ENCODE data around the gene HOXB3. TPM values are rescaled to one million over a fixed set of nuclear protein-coding genes. Genes with fewer than 3 reads are reported as not detected.

HOXB3 gene
- total RNA-seq, 4 donors from 2014 or later = 10.6 to 30.0 (median 18.0) TPM

DNA sequence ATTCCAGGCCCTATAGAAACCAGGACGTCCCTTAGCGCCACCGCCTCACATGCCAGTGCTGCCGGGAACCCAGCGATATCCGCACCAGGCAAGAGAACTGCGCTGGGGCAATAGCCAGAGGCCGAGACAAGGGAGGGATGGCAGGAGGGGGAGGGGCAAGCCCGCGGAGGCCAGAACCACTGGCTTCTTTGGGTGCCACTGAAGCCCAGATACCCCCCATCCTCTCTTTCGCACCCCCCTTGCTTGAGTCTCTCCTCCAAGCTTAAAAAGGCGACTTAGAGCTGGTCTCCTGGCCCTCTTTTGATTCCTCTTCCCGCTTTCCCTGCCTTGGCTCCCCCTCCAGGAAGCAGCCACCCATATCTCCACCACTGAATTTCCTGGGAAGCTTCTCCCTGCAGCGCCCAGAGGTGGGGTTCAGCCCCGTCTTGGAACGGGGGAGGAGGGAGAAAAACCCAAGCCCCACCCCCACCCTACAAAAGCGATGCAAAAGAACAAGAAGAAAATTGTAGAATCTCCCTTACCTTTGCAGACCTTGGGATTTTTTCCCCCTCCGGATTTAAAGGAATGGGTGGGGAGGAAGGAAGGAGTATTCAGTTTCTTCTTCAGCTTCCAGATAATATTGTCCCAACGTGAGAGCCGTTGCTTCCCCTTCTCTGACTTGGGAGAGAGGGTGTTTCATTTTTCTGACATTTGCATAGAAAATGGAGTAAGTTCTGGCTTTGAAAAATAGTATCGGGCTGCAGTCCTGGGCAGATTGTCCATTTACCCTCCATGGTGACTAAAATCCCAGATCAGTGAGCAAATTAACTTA lies 14.1 kb upstream of the HOXB3 start:
- H3K36me3 ChIP-seq = no peaks in the 10 kb centered on the region
- peaks cover 0 to 82% of the 10 kb centered on the region in 2 donors for H3K27me3 ChIP-seq
- DNase-seq = no peak
- H3K27ac ChIP-seq = peak overlapping the region; percentile 3 to 65
- peak overlapping the region; percentile 17 to 21 for H3K4me3 ChIP-seq
- peak in 1 of 2 donors; percentile 3 for TF ChIP-seq POLR2A (IDR thresholded peaks at IDR 0.05)
- TF ChIP-seq, protein P1, sequence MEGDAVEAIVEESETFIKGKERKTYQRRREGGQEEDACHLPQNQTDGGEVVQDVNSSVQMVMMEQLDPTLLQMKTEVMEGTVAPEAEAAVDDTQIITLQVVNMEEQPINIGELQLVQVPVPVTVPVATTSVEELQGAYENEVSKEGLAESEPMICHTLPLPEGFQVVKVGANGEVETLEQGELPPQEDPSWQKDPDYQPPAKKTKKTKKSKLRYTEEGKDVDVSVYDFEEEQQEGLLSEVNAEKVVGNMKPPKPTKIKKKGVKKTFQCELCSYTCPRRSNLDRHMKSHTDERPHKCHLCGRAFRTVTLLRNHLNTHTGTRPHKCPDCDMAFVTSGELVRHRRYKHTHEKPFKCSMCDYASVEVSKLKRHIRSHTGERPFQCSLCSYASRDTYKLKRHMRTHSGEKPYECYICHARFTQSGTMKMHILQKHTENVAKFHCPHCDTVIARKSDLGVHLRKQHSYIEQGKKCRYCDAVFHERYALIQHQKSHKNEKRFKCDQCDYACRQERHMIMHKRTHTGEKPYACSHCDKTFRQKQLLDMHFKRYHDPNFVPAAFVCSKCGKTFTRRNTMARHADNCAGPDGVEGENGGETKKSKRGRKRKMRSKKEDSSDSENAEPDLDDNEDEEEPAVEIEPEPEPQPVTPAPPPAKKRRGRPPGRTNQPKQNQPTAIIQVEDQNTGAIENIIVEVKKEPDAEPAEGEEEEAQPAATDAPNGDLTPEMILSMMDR (IDR thresholded peaks at IDR 0.05) = no peak
- intact Hi-C loops (cut with DNase I; ENCODE audit: low total_unique reads) = no loop called here
- H3K4me1 ChIP-seq = no peaks in the 10 kb centered on the region
- H3K9me3 ChIP-seq = no peaks in the 10 kb centered on the region

DNA sequence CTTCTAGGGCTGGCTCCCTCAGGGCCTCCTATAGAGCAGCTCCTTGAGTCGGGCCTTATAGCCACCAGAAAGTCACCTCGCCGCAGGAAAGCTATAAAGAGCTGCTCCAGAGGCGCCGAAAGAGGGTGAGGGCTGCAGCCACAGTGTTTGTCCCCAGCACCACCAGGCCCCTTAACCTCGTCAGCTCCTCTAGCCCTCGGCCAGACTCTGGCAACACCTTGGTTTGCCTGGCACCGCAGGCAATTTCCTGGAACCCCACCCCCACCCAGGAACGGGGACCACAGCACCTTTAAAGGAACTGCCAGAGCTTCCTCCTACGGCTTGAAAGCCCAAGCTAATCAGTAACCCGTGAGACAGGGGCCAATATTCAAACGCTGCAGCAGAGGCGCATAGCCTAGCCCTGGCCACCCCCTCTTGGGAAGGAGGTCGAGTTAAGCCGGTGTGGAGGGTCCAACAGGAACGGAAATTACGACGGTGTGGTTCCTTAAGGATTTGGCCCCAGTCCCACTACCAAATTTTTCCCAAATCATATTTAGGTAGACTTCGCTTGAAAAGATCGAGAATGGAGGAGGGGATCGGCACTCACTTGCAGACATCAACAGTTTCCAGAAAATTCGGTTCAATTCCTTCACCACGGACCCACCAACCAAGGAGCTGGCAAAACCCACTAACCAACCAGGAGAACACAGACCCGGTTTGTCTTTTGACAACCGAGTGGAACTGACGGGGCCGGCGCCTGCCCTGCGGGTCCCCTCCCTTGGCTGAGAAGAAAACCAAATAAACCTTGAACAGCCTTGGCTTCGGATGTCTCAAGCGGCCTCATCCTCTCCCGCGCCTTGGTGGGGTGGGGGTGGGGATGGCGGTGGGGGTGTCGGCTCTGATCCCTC lies 11.7 kb upstream of the HOXB3 start:
- Histone ChIP-seq H3K36me3 (no peaks in the 10 kb centered on the region), H3K27me3 (peaks cover 9 to 78% of the 10 kb centered on the region in 2 donors), H3K9me3 (no peaks in the 10 kb centered on the region), H3K27ac (no peak overlapping the region), H3K4me3 (no peak overlapping the region), H3K4me1 (peaks cover 0 to 7% of the 10 kb centered on the region in 2 donors)
- TF ChIP-seq, protein P1 (IDR thresholded peaks at IDR 0.05) = no peak
- TF ChIP-seq POLR2A (IDR thresholded peaks at IDR 0.05) = peak in 1 of 2 donors; percentile 18
- intact Hi-C loops (cut with DNase I; ENCODE audit: low total_unique reads) = no loop called here
- DNase-seq = no peak

DNA sequence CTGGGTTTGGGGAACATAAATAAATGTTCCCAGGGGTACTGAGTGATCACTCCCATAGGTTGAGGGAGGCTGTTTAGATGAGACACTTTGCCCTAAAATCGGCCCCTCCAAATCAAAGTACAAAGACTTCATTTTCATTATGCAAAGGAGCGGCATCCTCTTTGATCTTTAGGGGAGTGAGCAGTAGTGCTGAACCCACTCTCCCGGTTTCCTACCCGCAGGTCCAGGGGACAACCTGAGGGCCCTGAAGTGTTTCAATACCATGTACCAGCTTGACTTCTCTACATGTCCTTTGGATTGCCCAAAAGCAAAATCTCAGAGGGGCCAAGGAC lies 11.1 kb upstream of the HOXB3 start:
- intact Hi-C loops (cut with DNase I; ENCODE audit: low total_unique reads) = no loop called here
- Histone ChIP-seq H3K27me3 (peaks cover 9 to 79% of the 10 kb centered on the region in 2 donors), H3K36me3 (no peaks in the 10 kb centered on the region), H3K4me3 (no peak overlapping the region), H3K9me3 (no peaks in the 10 kb centered on the region), H3K27ac (no peak overlapping the region), H3K4me1 (peaks cover 0 to 7% of the 10 kb centered on the region in 2 donors)
- TF ChIP-seq, protein P1 (IDR thresholded peaks at IDR 0.05) = no peak
- TF ChIP-seq POLR2A (IDR thresholded peaks at IDR 0.05) = no peak
- DNase-seq = no peak

DNA sequence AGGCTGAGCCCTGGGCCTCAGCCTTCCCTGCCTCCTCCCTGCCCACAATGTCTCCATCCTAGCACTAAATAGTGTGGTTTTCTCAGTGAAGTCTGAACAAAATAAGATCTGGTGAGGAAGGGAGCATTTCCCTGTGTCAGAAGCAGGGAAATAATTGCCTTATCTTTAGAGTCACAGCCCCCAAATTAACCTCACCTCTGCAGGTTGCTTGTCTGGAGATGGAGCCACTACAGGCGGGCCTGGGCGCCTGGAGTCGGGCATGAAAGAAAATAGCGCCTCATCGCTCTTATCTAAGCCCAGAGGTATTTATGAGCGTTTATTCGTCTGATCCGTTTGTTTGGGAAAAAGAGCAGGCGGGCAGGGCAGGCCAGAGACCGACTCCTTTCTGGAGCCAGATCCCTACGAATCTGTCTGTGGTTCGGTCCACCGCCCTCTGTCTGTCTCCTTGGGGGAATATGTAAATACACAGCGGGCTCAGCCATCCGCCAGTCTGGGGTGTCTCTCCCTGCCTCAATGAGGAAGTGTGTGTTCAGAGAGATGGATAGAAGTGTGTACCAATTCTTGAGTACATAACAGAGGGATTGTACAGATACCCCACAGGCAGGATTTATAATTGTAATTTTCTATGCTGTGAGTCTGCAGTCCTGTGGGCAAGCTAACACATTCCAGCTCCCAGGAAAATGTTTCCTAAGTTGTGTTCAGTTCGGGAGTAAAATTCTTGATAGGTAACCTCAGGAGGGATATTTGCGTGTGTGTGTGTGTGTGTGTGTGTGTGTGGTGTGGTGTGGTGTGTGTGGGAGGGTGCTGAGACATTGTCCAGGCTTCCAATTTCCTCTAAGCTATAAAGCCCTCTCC lies 10.4 kb upstream of the HOXB3 start:
- H3K27me3 ChIP-seq = peaks cover 9 to 79% of the 10 kb centered on the region in 2 donors
- H3K9me3 ChIP-seq = no peaks in the 10 kb centered on the region
- no peak overlapping the region for H3K27ac ChIP-seq
- TF ChIP-seq, protein P1 (IDR thresholded peaks at IDR 0.05) = no peak
- no peak for TF ChIP-seq POLR2A (IDR thresholded peaks at IDR 0.05)
- no peak overlapping the region for H3K4me3 ChIP-seq
- H3K36me3 ChIP-seq = no peaks in the 10 kb centered on the region
- DNase-seq = no peak
- intact Hi-C loops (cut with DNase I; ENCODE audit: low total_unique reads) = no loop called here
- H3K4me1 ChIP-seq = peaks cover 0 to 7% of the 10 kb centered on the region in 2 donors
